ENCODE data around the gene CHGA. TPM values are rescaled to one million over a fixed set of nuclear protein-coding genes. Genes with fewer than 3 reads are reported as not detected.

Gene CHGA
- polyA plus RNA-seq, 3 donors: not detected

DNA sequence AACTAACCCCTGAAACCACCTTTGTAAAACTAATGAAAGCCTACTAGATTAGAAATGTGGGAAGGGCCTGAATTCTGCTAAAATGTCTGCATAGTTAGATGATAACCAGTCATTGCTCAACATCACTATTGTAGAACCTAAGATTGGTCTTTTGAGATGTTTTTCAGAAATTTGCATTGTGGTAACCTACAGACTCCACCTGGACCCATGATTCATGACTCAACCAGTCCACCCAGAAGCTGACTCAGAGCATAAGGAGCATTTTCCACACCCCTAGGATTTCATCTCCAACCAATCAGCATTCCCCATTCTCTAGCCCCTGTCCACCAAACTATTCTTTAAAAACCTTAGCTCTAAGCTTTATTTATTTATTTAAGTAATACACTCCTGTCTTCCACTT, 30.4 kb upstream of the CHGA start:
- Histone ChIP-seq H3K4me3 (replicated peaks in 1 of 3; ENCODE audit: low read depth in 2 of 3, low read length in 3 of 3) (no peak overlapping the region), H3K27ac (ENCODE audit: low read depth in 1 of 2, low read length in 2 of 2) (no peak overlapping the region), H3K9ac (ENCODE audit: insufficient read depth, low read length, poor library complexity, severe bottlenecking) (no peak overlapping the region), H3K9me3 (replicated peaks in 1 of 2; ENCODE audit: control insufficient read depth in 1 of 2, insufficient read depth in 1 of 2, low read length in 2 of 2) (peaks cover 12 to 13% of the 10 kb centered on the region in 2 donors), H3K36me3 (replicated peaks in 1 of 2; ENCODE audit: control insufficient read depth in 1 of 2, insufficient read depth in 2 of 2, low read length in 2 of 2) (no peaks in the 10 kb centered on the region), H3K79me2 (ENCODE audit: insufficient read depth, low read length) (no peaks in the 10 kb centered on the region), H3K27me3 (ENCODE audit: control insufficient read depth in 2 of 2, insufficient read depth in 2 of 2, low read length in 2 of 2) (no peaks in the 10 kb centered on the region), H4K20me1 (ENCODE audit: insufficient read depth, low read length) (no peaks in the 10 kb centered on the region), H3K4me2 (replicated peaks; ENCODE audit: extremely low read depth, low read length, poor library complexity, severe bottlenecking) (no peak overlapping the region), H2AFZ (ENCODE audit: insufficient read depth, low read depth, low read length, poor library complexity, severe bottlenecking) (no peak overlapping the region), H3K4me1 (ENCODE audit: control insufficient read depth in 1 of 2, insufficient read depth in 2 of 2, low read length in 2 of 2) (no peaks in the 10 kb centered on the region)
- H3K4me3 Mint-ChIP-seq: no peak overlapping the region
- peaks cover 3 to 18% (median 16%) of the 10 kb centered on the region in 3 donors for H3K27me3 Mint-ChIP-seq (ENCODE audit: low read depth in 3 of 3)
- no peak for DNase-seq
- peaks cover 8 to 24% (median 14%) of the 10 kb centered on the region in 7 donors for H3K9me3 Mint-ChIP-seq
- TF ChIP-seq, protein P1, sequence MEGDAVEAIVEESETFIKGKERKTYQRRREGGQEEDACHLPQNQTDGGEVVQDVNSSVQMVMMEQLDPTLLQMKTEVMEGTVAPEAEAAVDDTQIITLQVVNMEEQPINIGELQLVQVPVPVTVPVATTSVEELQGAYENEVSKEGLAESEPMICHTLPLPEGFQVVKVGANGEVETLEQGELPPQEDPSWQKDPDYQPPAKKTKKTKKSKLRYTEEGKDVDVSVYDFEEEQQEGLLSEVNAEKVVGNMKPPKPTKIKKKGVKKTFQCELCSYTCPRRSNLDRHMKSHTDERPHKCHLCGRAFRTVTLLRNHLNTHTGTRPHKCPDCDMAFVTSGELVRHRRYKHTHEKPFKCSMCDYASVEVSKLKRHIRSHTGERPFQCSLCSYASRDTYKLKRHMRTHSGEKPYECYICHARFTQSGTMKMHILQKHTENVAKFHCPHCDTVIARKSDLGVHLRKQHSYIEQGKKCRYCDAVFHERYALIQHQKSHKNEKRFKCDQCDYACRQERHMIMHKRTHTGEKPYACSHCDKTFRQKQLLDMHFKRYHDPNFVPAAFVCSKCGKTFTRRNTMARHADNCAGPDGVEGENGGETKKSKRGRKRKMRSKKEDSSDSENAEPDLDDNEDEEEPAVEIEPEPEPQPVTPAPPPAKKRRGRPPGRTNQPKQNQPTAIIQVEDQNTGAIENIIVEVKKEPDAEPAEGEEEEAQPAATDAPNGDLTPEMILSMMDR (IDR thresholded peaks at IDR 0.05): no peak
- no peaks in the 10 kb centered on the region for H3K4me1 Mint-ChIP-seq
- no peak overlapping the region for H3K27ac Mint-ChIP-seq
- no peaks in the 10 kb centered on the region for H3K36me3 Mint-ChIP-seq
- intact Hi-C loops (cut with micrococcal nuclease): no loop called here

DNA sequence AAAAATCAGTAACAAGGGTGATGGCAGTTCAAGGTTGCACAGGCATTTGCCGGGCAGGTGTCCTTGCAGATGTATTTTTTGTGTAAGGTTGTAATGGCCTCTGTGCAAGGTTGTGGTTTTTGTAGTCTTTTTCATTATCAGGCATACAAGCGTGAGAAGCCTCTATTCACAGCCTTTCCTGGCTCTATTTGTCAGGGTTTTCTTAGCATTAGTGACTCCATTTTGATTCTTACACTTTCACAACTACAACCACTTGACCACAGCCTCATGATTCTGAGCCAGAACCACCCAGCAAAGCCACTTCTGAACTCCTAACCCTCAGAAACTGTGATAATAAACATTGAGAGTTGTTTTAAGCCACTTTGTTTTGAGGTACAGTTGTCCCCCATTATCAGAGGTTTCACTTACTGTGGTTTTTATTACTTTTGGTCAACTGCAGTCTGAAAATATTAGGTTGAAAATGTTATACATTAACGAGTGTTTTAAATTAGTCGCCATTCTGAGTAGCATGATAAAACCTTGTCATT, 27.5 kb upstream of the CHGA start:
- H4K20me1 ChIP-seq (ENCODE audit: insufficient read depth, low read length): no peaks in the 10 kb centered on the region
- Mint-ChIP-seq H3K27me3 (ENCODE audit: low read depth in 3 of 3) (peaks cover 3 to 29% (median 13%) of the 10 kb centered on the region in 3 donors), H3K27ac (no peak overlapping the region), H3K4me3 (no peak overlapping the region), H3K36me3 (no peaks in the 10 kb centered on the region), H3K9me3 (peaks cover 8 to 26% (median 14%) of the 10 kb centered on the region in 7 donors), H3K4me1 (peaks cover 4% of the 10 kb centered on the region)
- TF ChIP-seq, protein P1 (IDR thresholded peaks at IDR 0.05): no peak
- peaks cover 12 to 13% of the 10 kb centered on the region in 2 donors for H3K9me3 ChIP-seq (replicated peaks in 1 of 2; ENCODE audit: control insufficient read depth in 1 of 2, insufficient read depth in 1 of 2, low read length in 2 of 2)
- no peak overlapping the region for H3K4me3 ChIP-seq (replicated peaks in 1 of 3; ENCODE audit: low read depth in 2 of 3, low read length in 3 of 3)
- no peaks in the 10 kb centered on the region for H3K36me3 ChIP-seq (replicated peaks in 1 of 2; ENCODE audit: control insufficient read depth in 1 of 2, insufficient read depth in 2 of 2, low read length in 2 of 2)
- no peak overlapping the region for H3K4me2 ChIP-seq (replicated peaks; ENCODE audit: extremely low read depth, low read length, poor library complexity, severe bottlenecking)
- intact Hi-C loops (cut with micrococcal nuclease): no loop called here
- 100% methylated on average over 1 of the region's 4 CpGs for WGBS (ENCODE audit: insufficient coverage)
- no peak overlapping the region for H2AFZ ChIP-seq (ENCODE audit: insufficient read depth, low read depth, low read length, poor library complexity, severe bottlenecking)
- H3K4me1 ChIP-seq (ENCODE audit: control insufficient read depth in 1 of 2, insufficient read depth in 2 of 2, low read length in 2 of 2): no peaks in the 10 kb centered on the region
- no peak overlapping the region for H3K27ac ChIP-seq (ENCODE audit: low read depth in 1 of 2, low read length in 2 of 2)
- H3K27me3 ChIP-seq (ENCODE audit: control insufficient read depth in 2 of 2, insufficient read depth in 2 of 2, low read length in 2 of 2): no peaks in the 10 kb centered on the region
- no peak for DNase-seq
- no peaks in the 10 kb centered on the region for H3K79me2 ChIP-seq (ENCODE audit: insufficient read depth, low read length)
- no peak overlapping the region for H3K9ac ChIP-seq (ENCODE audit: insufficient read depth, low read length, poor library complexity, severe bottlenecking)
